Natural killer cell (primary cell): ENCODE data around the gene LMO7. TPM values are rescaled to one million over a fixed set of nuclear protein-coding genes. Genes with fewer than 3 reads are reported as not detected.

Source experiments
- ATAC-seq, 3 donors: fragments of 150-1000 bp in 2 of 3; fragments of 200-7000 bp in 1 of 3; cut with Tn5 transposase; 1 replicate in 1 of 3; 2 replicates in 2 of 3; pipeline ENCODE4 v1.10.0; 2021; ENCODE audit warnings: mild to moderate bottlenecking in 2 of 3, moderate library complexity in 2 of 3
- DNase-seq, 2 donors: peaks; one replicate each; pipeline versions ENCODE4 v3.0.0 to v3.0.0-alpha.2; 2013 to 2021; ENCODE audit warnings: mixed read lengths in 1 of 2
- H3K27ac ChIP-seq: one replicate; pipeline ENCODE4 v1.5.1; 2013; ENCODE audit warnings: mild to moderate bottlenecking, low read length
- H3K27me3 ChIP-seq: one replicate; pipeline ENCODE4 v1.6.1; 2013; ENCODE audit warnings: low read length; ENCODE audit not compliant: control insufficient read depth, insufficient read depth
- H3K36me3 ChIP-seq: one replicate; pipeline ENCODE4 v1.6.1; 2013; ENCODE audit warnings: low read length; ENCODE audit not compliant: control insufficient read depth, insufficient read depth
- H3K4me1 ChIP-seq: one replicate; pipeline ENCODE4 v1.6.1; 2013; ENCODE audit warnings: low read length; ENCODE audit not compliant: control insufficient read depth, insufficient read depth
- H3K4me3 ChIP-seq: one replicate; pipeline ENCODE4 v1.5.1; 2013; ENCODE audit warnings: low read length
- H3K9me3 ChIP-seq: one replicate; pipeline ENCODE4 v1.6.1; 2013; ENCODE audit warnings: low read length; ENCODE audit not compliant: control insufficient read depth, insufficient read depth
- H3K27ac Mint-ChIP-seq, 2 donors: one replicate each; pipeline ENCODE4 v1.8.0; 2022; ENCODE audit warnings: mild to moderate bottlenecking in 2 of 2, mixed read lengths in 2 of 2, moderate library complexity in 1 of 2
- H3K27me3 Mint-ChIP-seq, 2 donors: one replicate each; pipeline ENCODE4 v1.8.0; 2022; ENCODE audit warnings: low read depth in 2 of 2, mixed read lengths in 2 of 2
- H3K36me3 Mint-ChIP-seq: one replicate; pipeline ENCODE4 v1.8.0; 2022; ENCODE audit warnings: mixed read lengths
- H3K4me1 Mint-ChIP-seq, 2 donors: one replicate each; pipeline ENCODE4 v1.8.0; 2022; ENCODE audit warnings: mixed read lengths in 2 of 2
- H3K4me3 Mint-ChIP-seq: one replicate; pipeline ENCODE4 v1.8.0; 2022; ENCODE audit warnings: mild to moderate bottlenecking, moderate library complexity, mixed read lengths
- H3K9me3 Mint-ChIP-seq, 2 donors: one replicate each; pipeline ENCODE4 v1.8.0; 2022; ENCODE audit warnings: mixed read lengths in 2 of 2
- CTCF ChIP-seq: fragments of 200-600 bp; IDR thresholded peaks from one replicate; pipeline ENCODE4 v1.8.0; 2022; ENCODE audit warnings: antibody characterized with exemption
- WGBS: methylation state at CpG from one replicate; pipeline ENCODE4 v1.1.7; 2013; ENCODE audit warnings: missing lambda C conversion rate; ENCODE audit not compliant: insufficient coverage; 5-methylcytosine and 5-hydroxymethylcytosine counted together
- intact Hi-C: fragments of 100-400 bp; cut with micrococcal nuclease; formaldehyde crosslinking; loops from one replicate; pipeline ENCODE4 v1.14.2; 2022
- total RNA-seq, 4 donors: library from RNA; stranded (reverse); fragments of 120-200 nt in 1 of 4; gene quantifications; one replicate each; pipeline versions ENCODE4 v1.2.3 to v1.2.4, GENCODE V29; 2013 to 2022

The LMO7 gene
- total RNA-seq, 3 donors from 2014 or later (not counting 1 experiment from before 2014, with no cell fraction given) = 5.5 to 10.4 (median 7.9) TPM

GRCh38 chr13:75798353-75799255 lies 162.5 kb downstream of the LMO7 start:
- H3K9me3 ChIP-seq = no peaks in the 10 kb centered on the region
- no peak overlapping the region for H3K4me3 Mint-ChIP-seq
- no peaks in the 10 kb centered on the region for H3K36me3 Mint-ChIP-seq
- ATAC-seq (no peak), DNase-seq (peak in 1 of 2 donors; percentile 7)
- no peaks in the 10 kb centered on the region for H3K9me3 Mint-ChIP-seq
- no peak for TF ChIP-seq CTCF
- no peaks in the 10 kb centered on the region for H3K27me3 ChIP-seq
- no peaks in the 10 kb centered on the region for H3K4me1 ChIP-seq
- H3K4me1 Mint-ChIP-seq = peaks cover 7 to 13% of the 10 kb centered on the region in 2 donors
- no peaks in the 10 kb centered on the region for H3K36me3 ChIP-seq
- H3K27ac Mint-ChIP-seq = no peak overlapping the region
- no peak overlapping the region for H3K4me3 ChIP-seq
- intact Hi-C loops = no loop called here
- no peaks in the 10 kb centered on the region for H3K27me3 Mint-ChIP-seq
- WGBS = 89% methylated on average over 7 of the region's 7 CpGs
- no peak overlapping the region for H3K27ac ChIP-seq

GRCh38 chr13:75800545-75800944 lies 164.4 kb downstream of the LMO7 start:
- Mint-ChIP-seq H3K9me3 (no peaks in the 10 kb centered on the region), H3K36me3 (no peaks in the 10 kb centered on the region), H3K4me3 (no peak overlapping the region), H3K27me3 (no peaks in the 10 kb centered on the region), H3K27ac (no peak overlapping the region), H3K4me1 (peaks cover 7 to 14% of the 10 kb centered on the region in 2 donors)
- Histone ChIP-seq H3K4me1 (no peaks in the 10 kb centered on the region), H3K4me3 (no peak overlapping the region), H3K9me3 (no peaks in the 10 kb centered on the region), H3K27ac (no peak overlapping the region), H3K27me3 (no peaks in the 10 kb centered on the region), H3K36me3 (no peaks in the 10 kb centered on the region)
- no peak for DNase-seq
- ATAC-seq = no peak
- TF ChIP-seq CTCF = no peak
- intact Hi-C loops = no loop called here
- 79% methylated on average over 8 of the region's 9 CpGs for WGBS

- Mint-ChIP-seq H3K36me3 (no peaks in the 10 kb centered on the region), H3K27ac (no peak overlapping the region), H3K4me3 (no peak overlapping the region), H3K4me1 (peaks cover 7 to 14% of the 10 kb centered on the region in 2 donors), H3K9me3 (no peaks in the 10 kb centered on the region), H3K27me3 (no peaks in the 10 kb centered on the region)
- no peaks in the 10 kb centered on the region for H3K36me3 ChIP-seq
- H3K4me1 ChIP-seq = no peaks in the 10 kb centered on the region
- H3K27ac ChIP-seq = no peak overlapping the region
- DNase-seq (no peak), ATAC-seq (no peak)
- TF ChIP-seq CTCF = no peak
- H3K4me3 ChIP-seq = no peak overlapping the region
- H3K27me3 ChIP-seq = no peaks in the 10 kb centered on the region
- H3K9me3 ChIP-seq = no peaks in the 10 kb centered on the region
- intact Hi-C loops = no loop called here
- 96% methylated on average over 4 of the region's 5 CpGs for WGBS
These were observed 165.3 kb downstream of the LMO7 start for GRCh38 chr13:75801388-75801945.
